GM19328 (cell line): ENCODE results near the gene UTP3.
"Not testable (repeated sequence)": the region's sequence is repeated elsewhere in the genome, so short reads cannot be mapped to it uniquely, and the experiment has no call there.

Source experiments
- ATAC-seq: cut with Tn5 transposase; IDR thresholded peaks from one replicate; pipeline ENCODE4 v1.9.1; 2021; ENCODE audit warnings: mild to moderate bottlenecking, moderate library complexity; ENCODE audit not compliant: unreplicated experiment

UTP3 gene, protein sequence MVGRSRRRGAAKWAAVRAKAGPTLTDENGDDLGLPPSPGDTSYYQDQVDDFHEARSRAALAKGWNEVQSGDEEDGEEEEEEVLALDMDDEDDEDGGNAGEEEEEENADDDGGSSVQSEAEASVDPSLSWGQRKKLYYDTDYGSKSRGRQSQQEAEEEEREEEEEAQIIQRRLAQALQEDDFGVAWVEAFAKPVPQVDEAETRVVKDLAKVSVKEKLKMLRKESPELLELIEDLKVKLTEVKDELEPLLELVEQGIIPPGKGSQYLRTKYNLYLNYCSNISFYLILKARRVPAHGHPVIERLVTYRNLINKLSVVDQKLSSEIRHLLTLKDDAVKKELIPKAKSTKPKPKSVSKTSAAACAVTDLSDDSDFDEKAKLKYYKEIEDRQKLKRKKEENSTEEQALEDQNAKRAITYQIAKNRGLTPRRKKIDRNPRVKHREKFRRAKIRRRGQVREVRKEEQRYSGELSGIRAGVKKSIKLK

GRCh38 chr4:70687821-70688794 lies at the start of gene UTP3:
Gene UTP3, plus strand, starts transcription at chr4:70688532. Its CDS starts 146 bp downstream, at chr4:70688678.
- peak; percentile 93 for ATAC-seq

- ATAC-seq, result no peak
Measured at GRCh38 chr4:70640192-70640591, 48.1 kb upstream of the UTP3 start.

DNA sequence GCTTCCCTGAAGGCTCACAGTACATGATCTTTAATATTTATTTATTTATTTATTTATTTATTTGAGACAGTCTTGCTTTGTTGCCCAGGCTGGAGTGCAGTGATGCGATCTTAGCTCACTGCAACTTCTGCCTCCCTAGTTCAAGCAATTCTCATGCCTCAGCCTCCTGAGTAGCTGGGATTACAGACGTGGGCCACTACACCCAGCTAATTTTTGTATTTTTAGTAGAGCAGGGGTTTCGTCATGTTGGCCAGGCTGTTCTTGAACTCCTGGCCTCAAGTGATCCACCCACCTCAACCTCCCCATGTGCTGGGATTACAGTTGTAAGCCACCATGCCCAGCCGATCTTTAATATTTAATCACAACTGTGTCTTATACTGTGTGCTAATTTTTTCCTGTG lies 37.6 kb upstream of the UTP3 start:
- not testable (repeated sequence) for ATAC-seq

GRCh38 chr4:70651864-70652506 lies 36.3 kb upstream of the UTP3 start:
- no peak for ATAC-seq

DNA sequence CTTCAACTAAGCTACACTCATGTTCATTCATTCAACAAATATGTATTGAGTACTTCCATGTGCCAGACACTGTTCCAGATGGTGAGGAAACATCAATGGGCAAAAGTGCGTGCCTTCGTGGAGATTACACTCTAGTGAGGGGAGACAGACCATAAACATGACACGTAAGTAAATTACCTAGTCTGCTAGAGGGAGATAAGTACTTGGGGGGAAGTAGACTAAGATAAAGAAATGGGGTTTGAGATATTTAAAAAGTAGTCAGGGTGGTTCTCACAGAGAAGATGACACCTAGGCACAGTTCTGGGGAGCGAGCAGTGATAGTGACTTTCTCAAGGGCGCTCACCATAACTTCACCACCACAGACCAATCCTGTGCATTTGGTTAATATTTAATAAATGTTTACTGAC lies 33.7 kb upstream of the UTP3 start:
- no peak for ATAC-seq

DNA sequence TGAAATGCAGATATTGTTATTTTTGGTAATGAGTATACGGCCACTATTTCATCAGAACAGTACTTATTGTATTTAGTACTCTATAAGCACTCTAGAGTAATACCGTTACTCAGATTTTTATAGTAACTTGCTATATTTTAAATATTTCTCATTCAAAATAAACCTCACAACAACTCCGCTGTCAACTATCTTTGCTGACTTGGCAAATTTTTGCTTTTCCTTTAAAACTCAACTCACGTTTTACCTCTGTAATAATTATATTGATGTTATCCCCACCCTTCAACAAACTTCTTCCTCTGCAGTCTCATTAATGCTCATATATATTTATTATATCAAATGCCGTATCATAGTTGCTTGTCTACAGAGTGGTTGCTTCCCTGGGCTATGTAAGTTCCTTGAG lies 31.0 kb upstream of the UTP3 start:
- ATAC-seq, result no peak

DNA sequence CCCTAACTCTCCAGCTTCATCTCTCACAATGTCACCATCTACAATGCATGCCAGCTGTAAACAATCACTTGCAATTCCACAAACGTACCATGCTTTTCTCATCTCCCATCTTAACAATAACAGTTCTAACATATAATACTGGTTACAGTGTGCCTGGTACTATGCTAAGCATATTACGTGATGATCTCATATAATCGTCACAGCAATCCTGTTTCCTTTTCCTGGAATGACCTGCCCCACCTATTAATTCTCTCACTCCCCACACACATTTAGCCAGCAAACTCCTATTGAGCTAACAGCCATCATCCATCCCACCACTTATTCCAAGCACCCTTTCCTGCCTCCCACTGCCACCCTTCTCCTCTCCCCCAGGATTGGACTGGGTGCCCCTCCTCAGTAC lies 29.9 kb upstream of the UTP3 start:
- ATAC-seq, result no peak

GRCh38 chr4:70660106-70660505 lies 28.2 kb upstream of the UTP3 start:
- ATAC-seq, result no peak

GRCh38 chr4:70661309-70661922 lies 26.9 kb upstream of the UTP3 start:
- ATAC-seq, result peak; percentile 43

DNA sequence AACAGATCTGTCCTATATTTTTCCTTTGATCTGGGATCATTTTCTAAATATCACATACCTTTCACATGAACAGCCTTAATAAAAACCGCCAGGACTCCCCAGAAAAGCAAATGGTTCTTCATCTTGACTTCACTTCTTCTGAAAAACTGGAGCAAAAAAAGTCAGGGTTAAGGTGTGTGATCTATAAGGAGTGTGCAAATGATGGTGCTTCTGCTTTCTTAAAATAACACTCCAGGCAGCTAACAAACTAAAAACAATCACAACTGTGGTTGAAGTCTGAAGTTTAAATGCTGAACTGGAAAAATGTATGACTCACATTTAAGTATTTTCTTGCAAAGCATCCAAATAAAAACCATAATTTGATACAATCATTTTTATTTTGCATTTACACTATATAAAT lies 22.0 kb upstream of the UTP3 start, which contains the start of gene JCHAIN:
Gene JCHAIN (minus strand): TSS at position 140 of the 400 bp plus-strand sequence. CDS start 18 bp downstream, at position 122.
- peak; percentile 49 for ATAC-seq

DNA sequence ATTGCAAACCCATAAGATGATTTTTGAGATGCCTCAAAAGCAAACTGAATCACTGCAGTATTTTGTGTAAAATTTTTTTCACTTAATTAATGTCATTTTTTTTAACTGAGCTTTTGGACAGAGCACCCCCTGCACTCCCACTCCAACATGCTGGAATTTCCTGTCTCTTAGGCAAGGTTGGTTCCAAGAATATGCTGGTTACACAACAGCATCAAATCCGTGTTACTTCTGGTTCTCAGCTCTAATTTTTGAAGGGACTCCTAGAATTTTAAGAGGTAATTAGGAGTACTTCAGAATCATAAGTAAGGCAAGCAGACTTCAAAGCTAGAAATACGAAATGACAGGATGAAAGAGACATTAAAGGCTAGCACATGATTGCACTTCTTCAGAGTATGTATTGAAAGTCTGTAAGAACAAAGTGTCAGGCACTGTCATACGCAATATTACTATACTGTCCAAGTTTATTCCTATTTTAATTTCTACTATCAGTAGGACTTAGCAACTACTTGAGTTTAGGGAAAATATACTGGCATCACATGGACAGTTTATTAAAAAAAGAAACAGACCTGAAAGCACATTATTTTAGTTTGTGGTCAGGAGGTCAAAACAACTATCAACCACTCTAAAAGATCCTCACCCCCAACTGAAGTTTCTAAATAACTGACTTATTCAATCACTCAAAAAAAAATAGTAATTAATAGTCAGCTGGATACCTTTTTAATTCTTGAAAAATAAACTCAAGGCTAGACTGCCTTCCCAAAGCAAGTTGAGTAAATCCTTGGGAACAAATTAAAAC lies 20.4 kb upstream of the UTP3 start:
- ATAC-seq, result no peak

- no peak for ATAC-seq
Measured at GRCh38 chr4:70670332-70671014, 17.9 kb upstream of the UTP3 start.

DNA sequence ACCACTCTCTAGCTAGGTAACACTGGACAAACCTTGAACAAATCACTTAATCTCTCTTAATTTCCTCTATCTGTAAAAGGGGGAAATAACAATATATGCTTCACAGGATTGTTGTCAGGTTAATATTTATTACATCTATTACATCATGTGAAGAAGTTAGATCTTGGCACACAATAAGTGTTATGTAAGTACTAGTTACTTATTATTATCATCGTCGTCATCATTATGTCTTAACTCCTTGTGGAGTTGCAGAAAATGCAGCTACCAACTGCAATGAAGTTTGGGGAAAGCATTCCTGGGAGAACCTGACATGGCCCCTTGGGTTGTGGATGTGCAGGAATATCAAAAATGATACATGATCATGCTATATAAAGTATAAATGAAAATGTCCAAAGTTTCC lies 17.2 kb upstream of the UTP3 start:
- ATAC-seq, result no peak

GRCh38 chr4:70674191-70674590 lies 14.1 kb upstream of the UTP3 start:
- no peak for ATAC-seq

DNA sequence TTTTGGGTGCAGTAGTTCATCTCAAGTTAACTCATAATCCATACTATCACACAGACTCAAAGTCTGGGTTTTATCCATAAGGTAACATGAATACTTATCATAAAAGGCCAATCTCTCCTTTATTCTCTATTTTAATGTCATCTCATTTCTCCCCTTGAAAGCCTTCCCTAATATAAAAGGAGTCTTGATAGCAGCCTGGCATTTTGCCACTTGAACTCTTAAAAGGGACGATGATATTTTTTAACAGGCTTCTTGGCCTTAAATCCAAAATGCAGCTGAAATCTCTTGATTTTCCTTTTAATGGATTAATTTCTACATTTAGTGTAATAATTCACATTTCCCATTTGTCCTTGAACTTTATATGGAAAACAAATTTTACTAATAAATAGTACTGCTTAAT lies 13.6 kb upstream of the UTP3 start:
- ATAC-seq, result no peak

DNA sequence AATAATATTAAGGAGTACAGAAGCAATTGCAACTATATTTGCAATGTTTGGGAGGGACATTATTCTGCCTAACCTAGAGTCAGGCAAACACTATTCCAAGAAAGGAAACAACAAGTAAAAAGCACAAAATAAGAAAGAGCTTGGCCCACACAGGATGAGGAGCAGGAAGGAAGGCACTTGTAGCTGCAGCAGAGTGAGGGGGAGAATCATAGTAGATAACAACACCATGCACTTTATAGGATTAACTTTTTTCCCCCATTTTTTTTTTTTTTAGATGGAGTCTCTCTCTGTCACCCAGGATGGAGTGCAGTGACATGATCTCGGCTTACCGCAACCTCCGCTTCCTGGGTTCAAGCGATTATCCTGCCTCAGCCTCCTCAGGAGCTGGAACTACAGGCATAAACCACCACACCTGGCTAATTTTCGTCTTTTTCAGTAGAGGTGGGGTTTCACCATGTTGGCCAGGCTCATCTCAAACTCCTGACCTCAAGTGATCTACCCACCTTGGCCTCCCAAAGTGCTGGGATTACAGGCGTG lies 11.7 kb upstream of the UTP3 start:
- ATAC-seq, result no peak

- peak; percentile 76 for ATAC-seq
Measured at GRCh38 chr4:70678383-70678999, 9.8 kb upstream of the UTP3 start.

DNA sequence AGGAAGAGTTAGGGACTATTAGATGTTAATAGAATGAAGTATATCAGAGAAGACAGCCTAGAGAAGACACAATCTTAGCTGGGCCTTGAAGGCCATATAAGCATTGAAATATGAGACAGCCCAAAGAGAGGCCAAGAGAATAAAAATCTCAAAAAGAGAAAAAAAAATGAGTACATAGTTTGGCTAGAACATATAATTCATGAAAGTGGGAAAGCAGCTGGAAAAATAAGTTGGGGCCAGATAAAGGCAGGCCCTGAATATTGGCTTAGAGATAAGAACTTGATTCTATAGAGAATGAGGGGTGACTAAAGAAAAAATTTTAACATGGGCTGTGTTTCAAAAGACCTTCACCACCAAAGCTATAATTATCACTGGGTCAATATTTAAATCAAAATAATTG lies 7.4 kb upstream of the UTP3 start:
- no peak for ATAC-seq
